Measurements from ENCODE around the gene TTLL8. TPM values are rescaled to one million over a fixed set of nuclear protein-coding genes. Genes with fewer than 3 reads are reported as not detected.

TTLL8 gene
- total RNA-seq, 1 experiment from 2014 or later, result not detected

DNA sequence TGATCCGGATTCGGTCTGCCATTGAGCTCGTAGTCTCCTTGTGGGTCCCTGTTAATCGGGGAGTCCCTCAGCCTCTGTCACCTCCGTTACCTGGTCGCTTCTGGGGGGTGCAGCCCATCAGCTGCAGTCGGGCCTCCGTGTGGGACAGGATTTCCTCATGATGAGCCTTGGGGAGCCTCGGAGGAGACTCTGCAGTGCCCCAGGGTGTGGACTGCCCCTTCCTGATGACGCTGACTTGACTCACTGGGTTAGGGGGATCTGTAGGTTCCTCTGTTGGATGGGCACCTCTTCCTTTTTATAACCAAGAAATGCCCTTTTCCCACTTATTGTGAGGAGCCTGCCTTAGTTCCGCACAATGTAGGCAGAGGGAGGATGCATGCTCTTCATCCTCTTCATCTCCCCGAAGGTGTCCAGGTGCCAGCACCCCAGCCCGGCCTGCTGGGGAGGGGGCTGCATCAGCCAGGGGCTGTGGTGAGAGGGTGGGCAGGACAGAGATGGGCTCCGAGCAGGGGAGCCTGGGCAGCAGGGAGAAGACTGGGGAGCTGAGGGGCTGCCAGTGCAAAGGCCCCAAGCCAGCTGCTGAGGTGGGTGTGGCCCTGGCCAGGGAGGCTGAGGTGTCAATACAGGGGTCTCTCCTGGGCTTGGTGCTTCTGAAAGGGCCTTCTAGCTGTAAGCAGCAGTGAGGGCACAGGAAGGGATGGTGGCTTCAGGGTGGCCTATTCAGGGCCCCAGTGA, 13.5 kb upstream of the TTLL8 start:
- ChIA-PET CTCF (interaction anchor here (1.2 to 2.4 kb wide), 4 partner anchors 12 to 70 kb away, joined by 3 to 10 read pairs (median 4); no protein-coding TSS in a partner anchor), POLR2A (no interaction called here)
- no peak overlapping the region for H3K27ac Mint-ChIP-seq
- H3K36me3 Mint-ChIP-seq, result no peaks in the 10 kb centered on the region
- TF ChIP-seq, protein P1, sequence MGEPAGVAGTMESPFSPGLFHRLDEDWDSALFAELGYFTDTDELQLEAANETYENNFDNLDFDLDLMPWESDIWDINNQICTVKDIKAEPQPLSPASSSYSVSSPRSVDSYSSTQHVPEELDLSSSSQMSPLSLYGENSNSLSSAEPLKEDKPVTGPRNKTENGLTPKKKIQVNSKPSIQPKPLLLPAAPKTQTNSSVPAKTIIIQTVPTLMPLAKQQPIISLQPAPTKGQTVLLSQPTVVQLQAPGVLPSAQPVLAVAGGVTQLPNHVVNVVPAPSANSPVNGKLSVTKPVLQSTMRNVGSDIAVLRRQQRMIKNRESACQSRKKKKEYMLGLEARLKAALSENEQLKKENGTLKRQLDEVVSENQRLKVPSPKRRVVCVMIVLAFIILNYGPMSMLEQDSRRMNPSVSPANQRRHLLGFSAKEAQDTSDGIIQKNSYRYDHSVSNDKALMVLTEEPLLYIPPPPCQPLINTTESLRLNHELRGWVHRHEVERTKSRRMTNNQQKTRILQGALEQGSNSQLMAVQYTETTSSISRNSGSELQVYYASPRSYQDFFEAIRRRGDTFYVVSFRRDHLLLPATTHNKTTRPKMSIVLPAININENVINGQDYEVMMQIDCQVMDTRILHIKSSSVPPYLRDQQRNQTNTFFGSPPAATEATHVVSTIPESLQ (CRISPR knock-in tag; IDR thresholded peaks at IDR 0.05), result no peak
- no peak for TF ChIP-seq IRF1 (CRISPR knock-in tag; IDR thresholded peaks at IDR 0.05)
- no peak for TF ChIP-seq ZNF396 (CRISPR knock-in tag; IDR thresholded peaks at IDR 0.05; ENCODE audit: borderline replicate concordance)
- TF ChIP-seq FOXK1 (CRISPR knock-in tag; IDR thresholded peaks at IDR 0.05), result no peak
- TF ChIP-seq, protein P2, sequence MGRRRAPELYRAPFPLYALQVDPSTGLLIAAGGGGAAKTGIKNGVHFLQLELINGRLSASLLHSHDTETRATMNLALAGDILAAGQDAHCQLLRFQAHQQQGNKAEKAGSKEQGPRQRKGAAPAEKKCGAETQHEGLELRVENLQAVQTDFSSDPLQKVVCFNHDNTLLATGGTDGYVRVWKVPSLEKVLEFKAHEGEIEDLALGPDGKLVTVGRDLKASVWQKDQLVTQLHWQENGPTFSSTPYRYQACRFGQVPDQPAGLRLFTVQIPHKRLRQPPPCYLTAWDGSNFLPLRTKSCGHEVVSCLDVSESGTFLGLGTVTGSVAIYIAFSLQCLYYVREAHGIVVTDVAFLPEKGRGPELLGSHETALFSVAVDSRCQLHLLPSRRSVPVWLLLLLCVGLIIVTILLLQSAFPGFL (CRISPR knock-in tag; IDR thresholded peaks at IDR 0.05; ENCODE audit: borderline replicate concordance), result no peak
- TF ChIP-seq OVOL2 (CRISPR knock-in tag; IDR thresholded peaks at IDR 0.05; ENCODE audit: borderline replicate concordance), result no peak
- TF ChIP-seq ZNF263 (CRISPR knock-in tag; IDR thresholded peaks at IDR 0.05; ENCODE audit: low read depth), result no peak
- no peak for TF ChIP-seq ATF1 (CRISPR knock-in tag; IDR thresholded peaks at IDR 0.05)
- TF ChIP-seq, protein P3, sequence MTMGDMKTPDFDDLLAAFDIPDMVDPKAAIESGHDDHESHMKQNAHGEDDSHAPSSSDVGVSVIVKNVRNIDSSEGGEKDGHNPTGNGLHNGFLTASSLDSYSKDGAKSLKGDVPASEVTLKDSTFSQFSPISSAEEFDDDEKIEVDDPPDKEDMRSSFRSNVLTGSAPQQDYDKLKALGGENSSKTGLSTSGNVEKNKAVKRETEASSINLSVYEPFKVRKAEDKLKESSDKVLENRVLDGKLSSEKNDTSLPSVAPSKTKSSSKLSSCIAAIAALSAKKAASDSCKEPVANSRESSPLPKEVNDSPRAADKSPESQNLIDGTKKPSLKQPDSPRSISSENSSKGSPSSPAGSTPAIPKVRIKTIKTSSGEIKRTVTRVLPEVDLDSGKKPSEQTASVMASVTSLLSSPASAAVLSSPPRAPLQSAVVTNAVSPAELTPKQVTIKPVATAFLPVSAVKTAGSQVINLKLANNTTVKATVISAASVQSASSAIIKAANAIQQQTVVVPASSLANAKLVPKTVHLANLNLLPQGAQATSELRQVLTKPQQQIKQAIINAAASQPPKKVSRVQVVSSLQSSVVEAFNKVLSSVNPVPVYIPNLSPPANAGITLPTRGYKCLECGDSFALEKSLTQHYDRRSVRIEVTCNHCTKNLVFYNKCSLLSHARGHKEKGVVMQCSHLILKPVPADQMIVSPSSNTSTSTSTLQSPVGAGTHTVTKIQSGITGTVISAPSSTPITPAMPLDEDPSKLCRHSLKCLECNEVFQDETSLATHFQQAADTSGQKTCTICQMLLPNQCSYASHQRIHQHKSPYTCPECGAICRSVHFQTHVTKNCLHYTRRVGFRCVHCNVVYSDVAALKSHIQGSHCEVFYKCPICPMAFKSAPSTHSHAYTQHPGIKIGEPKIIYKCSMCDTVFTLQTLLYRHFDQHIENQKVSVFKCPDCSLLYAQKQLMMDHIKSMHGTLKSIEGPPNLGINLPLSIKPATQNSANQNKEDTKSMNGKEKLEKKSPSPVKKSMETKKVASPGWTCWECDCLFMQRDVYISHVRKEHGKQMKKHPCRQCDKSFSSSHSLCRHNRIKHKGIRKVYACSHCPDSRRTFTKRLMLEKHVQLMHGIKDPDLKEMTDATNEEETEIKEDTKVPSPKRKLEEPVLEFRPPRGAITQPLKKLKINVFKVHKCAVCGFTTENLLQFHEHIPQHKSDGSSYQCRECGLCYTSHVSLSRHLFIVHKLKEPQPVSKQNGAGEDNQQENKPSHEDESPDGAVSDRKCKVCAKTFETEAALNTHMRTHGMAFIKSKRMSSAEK (CRISPR knock-in tag; IDR thresholded peaks at IDR 0.05; ENCODE audit: borderline replicate concordance), result no peak
- TF ChIP-seq, protein P4, sequence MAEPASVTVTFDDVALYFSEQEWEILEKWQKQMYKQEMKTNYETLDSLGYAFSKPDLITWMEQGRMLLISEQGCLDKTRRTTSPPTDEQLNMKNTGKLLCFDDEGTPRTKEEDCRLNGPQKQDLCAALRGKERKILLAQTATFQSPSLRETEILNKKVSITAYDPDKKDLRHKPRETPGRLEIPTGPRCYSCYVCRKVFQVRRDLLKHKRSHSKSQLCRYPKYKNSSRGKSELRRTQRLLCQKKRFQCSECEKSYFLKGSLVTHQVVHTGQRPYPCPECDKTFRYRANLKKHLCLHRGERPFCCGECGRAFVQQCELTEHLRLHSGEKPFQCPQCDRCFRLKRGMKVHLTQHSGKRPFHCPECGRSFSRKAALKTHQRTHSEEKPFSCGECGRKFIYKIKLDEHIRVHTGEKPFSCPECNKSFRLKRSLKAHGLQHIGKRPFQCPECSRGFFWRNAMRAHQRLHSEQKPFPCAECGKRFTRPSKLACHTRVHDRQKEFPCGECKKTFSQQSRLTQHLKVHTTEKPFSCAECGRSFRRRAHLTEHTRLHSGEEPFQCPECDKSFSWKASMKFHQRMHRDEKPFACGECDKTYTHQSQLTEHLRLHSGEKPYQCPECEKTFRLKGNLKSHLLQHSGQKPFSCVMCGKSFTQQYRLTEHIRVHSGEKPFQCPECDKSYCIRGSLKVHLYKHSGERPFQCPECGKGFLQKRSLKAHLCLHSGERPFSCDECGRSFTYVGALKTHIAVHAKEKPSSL (CRISPR knock-in tag; conservative IDR thresholded peaks at IDR 0.05), result no peak
- no peak for TF ChIP-seq ZNF671 (CRISPR knock-in tag; IDR thresholded peaks at IDR 0.05)
- TF ChIP-seq, protein P5, sequence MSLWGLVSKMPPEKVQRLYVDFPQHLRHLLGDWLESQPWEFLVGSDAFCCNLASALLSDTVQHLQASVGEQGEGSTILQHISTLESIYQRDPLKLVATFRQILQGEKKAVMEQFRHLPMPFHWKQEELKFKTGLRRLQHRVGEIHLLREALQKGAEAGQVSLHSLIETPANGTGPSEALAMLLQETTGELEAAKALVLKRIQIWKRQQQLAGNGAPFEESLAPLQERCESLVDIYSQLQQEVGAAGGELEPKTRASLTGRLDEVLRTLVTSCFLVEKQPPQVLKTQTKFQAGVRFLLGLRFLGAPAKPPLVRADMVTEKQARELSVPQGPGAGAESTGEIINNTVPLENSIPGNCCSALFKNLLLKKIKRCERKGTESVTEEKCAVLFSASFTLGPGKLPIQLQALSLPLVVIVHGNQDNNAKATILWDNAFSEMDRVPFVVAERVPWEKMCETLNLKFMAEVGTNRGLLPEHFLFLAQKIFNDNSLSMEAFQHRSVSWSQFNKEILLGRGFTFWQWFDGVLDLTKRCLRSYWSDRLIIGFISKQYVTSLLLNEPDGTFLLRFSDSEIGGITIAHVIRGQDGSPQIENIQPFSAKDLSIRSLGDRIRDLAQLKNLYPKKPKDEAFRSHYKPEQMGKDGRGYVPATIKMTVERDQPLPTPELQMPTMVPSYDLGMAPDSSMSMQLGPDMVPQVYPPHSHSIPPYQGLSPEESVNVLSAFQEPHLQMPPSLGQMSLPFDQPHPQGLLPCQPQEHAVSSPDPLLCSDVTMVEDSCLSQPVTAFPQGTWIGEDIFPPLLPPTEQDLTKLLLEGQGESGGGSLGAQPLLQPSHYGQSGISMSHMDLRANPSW (CRISPR knock-in tag; conservative IDR thresholded peaks at IDR 0.05; ENCODE audit: low read depth), result no peak
- no peak for TF ChIP-seq AFF4 (CRISPR knock-in tag; IDR thresholded peaks at IDR 0.05; ENCODE audit: borderline replicate concordance)
- TF ChIP-seq SMAD4 (CRISPR knock-in tag; IDR thresholded peaks at IDR 0.05), result no peak
- H3K4me3 Mint-ChIP-seq, result no peak overlapping the region
- no peaks in the 10 kb centered on the region for H3K4me1 Mint-ChIP-seq
- H3K9me3 Mint-ChIP-seq, result no peaks in the 10 kb centered on the region
- no peak for ATAC-seq
- no peak for DNase-seq (ENCODE audit: low spot score)
- H3K27me3 Mint-ChIP-seq (ENCODE audit: low read depth), result no peaks in the 10 kb centered on the region

All from WTC11 (cell line).